Stimulated activated CD8-positive, alpha-beta memory T cell treated with anti-CD3 and anti-CD28 coated beads, Interleukin-12 subunit alpha, Interleukin-12 subunit beta, amount 100 ng/mL, for 4 hours (primary cell): ENCODE measurements around the gene FLG2.
"Not testable (repeated sequence)": the region's sequence is repeated elsewhere in the genome, so short reads cannot be mapped to it uniquely, and the experiment has no call there.

Experiments used
- DNase-seq: peaks from one replicate; pipeline ENCODE4 v3.0.0-alpha.2; 2020; ENCODE audit warnings: low read depth

Gene FLG2

DNA sequence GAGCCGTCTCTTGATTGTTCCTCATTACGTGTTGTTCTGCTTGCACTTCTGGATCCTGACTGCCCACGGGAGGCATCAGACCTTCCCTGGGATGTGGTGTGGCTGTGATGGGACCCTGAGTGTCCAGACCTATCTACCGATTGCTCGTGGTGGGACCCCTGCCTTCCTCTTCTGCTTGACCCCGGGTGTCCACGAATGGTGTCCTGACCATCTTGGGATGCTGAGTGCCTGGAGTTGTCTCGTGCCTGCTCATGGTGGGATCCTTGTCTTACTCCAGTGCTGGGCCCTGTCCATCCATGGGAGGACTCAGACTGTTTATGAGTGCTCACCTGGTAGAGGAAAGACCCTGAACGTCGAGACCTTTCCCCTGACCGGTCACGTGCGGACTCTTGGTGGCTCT lies 47.6 kb downstream of the FLG2 start:
- DNase-seq, result not testable (repeated sequence)

DNA sequence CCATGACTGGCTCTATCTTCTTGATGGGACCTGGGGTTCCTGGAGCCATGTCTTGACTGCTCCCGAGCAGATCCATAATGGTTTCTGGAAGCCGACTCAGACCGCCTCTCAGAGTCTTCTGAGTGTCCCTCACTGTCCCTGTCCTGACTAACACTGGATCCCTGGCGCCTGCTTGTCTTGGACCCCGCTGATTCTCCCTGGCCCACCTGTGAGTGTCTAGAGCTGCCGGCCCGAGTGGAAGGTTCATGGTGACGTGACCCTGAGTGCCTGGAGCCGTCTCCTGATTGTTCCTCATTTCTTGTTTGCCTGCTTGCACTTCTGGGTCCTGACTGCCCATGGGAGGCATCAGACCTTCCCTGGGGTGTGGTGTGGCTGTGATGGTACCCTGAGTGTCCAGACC lies 49.9 kb downstream of the FLG2 start:
- no peak for DNase-seq

GRCh38 chr1:152309320-152309901 lies 50.4 kb downstream of the FLG2 start:
- not testable (repeated sequence) for DNase-seq

GRCh38 chr1:152308758-152309157 lies 51.0 kb downstream of the FLG2 start:
- DNase-seq, result not testable (repeated sequence)

DNA sequence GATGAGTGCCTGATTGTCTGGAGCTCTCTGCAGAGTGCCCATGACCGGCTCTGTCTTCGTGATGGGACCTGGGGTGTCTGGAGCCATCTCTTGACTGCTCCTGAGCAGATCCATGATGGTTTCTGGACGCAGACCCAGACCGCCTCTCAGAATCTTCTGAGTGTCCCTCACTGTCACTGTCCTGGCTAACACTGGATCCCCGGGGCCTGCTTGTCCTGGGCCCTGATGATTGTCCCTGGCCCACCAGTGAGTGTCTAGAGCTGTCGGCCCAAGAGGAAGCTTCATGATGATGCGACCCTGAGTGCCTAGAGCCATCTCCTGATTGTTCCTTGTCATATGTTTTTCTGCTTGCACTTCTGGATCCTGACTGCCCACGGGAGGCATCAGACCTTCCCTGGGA lies 51.8 kb downstream of the FLG2 start:
- DNase-seq, result not testable (repeated sequence)

DNA sequence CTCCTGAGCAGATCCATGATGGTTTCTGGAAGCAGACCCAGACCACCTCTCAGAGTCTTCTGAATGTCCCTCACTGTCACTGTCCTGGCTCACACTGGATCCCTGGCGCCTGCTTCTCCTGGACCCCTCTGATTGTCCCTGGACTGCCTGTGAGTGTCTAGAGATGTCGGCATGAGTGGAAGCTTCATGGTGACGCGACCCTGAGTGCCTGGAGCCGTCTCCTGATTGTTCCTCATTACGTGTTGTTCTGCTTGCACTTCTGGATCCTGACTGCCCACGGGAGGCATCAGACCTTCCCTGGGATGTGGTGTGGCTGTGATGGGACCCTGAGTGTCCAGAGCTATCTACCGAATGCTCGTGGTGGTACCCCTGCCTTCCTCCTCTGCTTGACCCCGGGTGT lies 53.7 kb downstream of the FLG2 start:
- DNase-seq, result not testable (repeated sequence)

DNA sequence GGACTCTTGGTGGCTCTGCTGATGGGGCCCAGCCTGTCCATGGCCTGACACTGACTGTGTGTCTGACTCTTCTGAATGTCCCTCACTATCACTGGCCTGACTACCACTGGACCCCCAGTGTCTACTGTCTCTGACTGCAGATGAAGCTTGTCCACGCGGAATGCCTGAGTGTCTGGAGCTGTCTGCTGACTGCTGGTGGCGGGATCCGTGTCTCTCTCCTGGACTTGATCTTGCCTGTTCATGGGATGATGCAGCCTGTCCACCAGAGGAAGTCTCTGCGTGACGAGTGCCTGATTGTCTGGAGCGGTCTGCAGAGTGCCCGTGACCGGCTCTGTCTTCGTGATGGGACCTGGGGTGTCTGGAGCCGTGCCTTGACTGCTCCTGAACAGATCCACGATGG lies 55.0 kb downstream of the FLG2 start:
- DNase-seq, result not testable (repeated sequence)

- DNase-seq, result not testable (repeated sequence)
These were observed 56.5 kb downstream of the FLG2 start for GRCh38 chr1:152303139-152303872.
